Gastrocnemius medialis (tissue), 4 donors: ENCODE measurements around the gene CDCP2. TPM values are rescaled to one million over a fixed set of nuclear protein-coding genes. Genes with fewer than 3 reads are reported as not detected.
A peak's percentile ranks its signal among the peaks of the same experiment; 100 is the strongest.

ENCODE experiments used
- ATAC-seq, 2 donors: fragments of 150-250 bp; one replicate each; pipeline ENCODE4 v1.9.1; 2016
- DNase-seq, 2 donors: peaks; one replicate each; pipeline ENCODE4 v3.0.0-alpha.2; 2019
- H3K27ac ChIP-seq, 4 donors: fragments of 200-600 bp; sonication (generic); 1 replicate in 1 of 4; 2 replicates in 3 of 4; pipeline ENCODE4 v1.5.1; 2016 to 2018; ENCODE audit warnings: mild to moderate bottlenecking in 2 of 4, moderate library complexity in 1 of 4
- H3K27me3 ChIP-seq, 3 donors: fragments of 200-600 bp; sonication (generic) in 2 of 3; 1 replicate in 1 of 3; 2 replicates in 2 of 3; pipeline versions ENCODE4 v1.5.1 to v1.6.0; 2016 to 2019; ENCODE audit warnings: mild to moderate bottlenecking in 1 of 3, moderate library complexity in 1 of 3
- H3K36me3 ChIP-seq, 2 donors: fragments of 200-600 bp; sonication (generic) in 1 of 2; one replicate each; pipeline ENCODE4 v1.5.1; 2017 to 2018
- H3K4me1 ChIP-seq, 2 donors: fragments of 200-600 bp; sonication (generic) in 1 of 2; one replicate each; pipeline ENCODE4 v1.5.1; 2016 to 2017; ENCODE audit warnings: mild to moderate bottlenecking in 2 of 2
- H3K4me3 ChIP-seq, 4 donors: fragments of 200-600 bp; sonication (generic) in 3 of 4; 1 replicate in 1 of 4; 2 replicates in 3 of 4; pipeline ENCODE4 v1.5.1; 2016 to 2019; ENCODE audit warnings: mild to moderate bottlenecking in 2 of 4
- H3K9me3 ChIP-seq, 3 donors: fragments of 200-600 bp; sonication (generic) in 2 of 3; 1 replicate in 1 of 3; 2 replicates in 2 of 3; pipeline ENCODE4 v1.5.1; 2016 to 2019
- CTCF ChIP-seq, 5 experiments: fragments of 450-650 bp in 3 of 5; fragments of 200-600 bp in 2 of 5; sonication (generic) in 2 of 5; IDR thresholded peaks in 4 of 5; conservative IDR thresholded peaks in 1 of 5; 1 replicate in 4 of 5; 2 replicates in 1 of 5; pipeline ENCODE4 v1.5.1; 2016 to 2019; ENCODE audit warnings: antibody characterized with exemption in 5 of 5, mild to moderate bottlenecking in 3 of 5, moderate library complexity in 3 of 5
- POLR2A ChIP-seq, 2 donors: fragments of 450-650 bp; IDR thresholded peaks; one replicate each; pipeline ENCODE4 v1.6.1; 2017; ENCODE audit warnings: antibody characterized with exemption in 2 of 2, mild to moderate bottlenecking in 2 of 2, moderate library complexity in 2 of 2
- in situ Hi-C, 4 donors: fragments of 200-750 bp; cut with MboI; loops; one replicate each; pipeline versions ENCODE4 v1.15.0 to v1.8.0; 2017; ENCODE audit warnings: low sequenced_read_pairs in 4 of 4
- intact Hi-C: fragments of 100-400 bp; cut with DNase I; formaldehyde crosslinking; loops from one replicate; pipeline ENCODE4 v1.15.1; 2023; ENCODE audit warnings: low total_unique reads
- total RNA-seq, 4 donors: library from RNA; depleted of rRNA; stranded (reverse); fragments of >200 nt; gene quantifications; one replicate each; pipeline versions ENCODE4 v1.1.0 to v1.2.3, GENCODE V29; 2016

The CDCP2 gene
- total RNA-seq, 4 donors from 2014 or later: not detected

- in situ Hi-C loops (loop anchor here in 2 of 4 donors (10.0 kb wide), 2 partner anchors 288 to 368 kb away; no protein-coding TSS in a partner anchor), intact Hi-C loops (loop anchor here (1.0 to 5.0 kb wide), 2 partner anchors 27 to 146 kb away; no protein-coding TSS in a partner anchor)
- H3K4me1 ChIP-seq: peaks cover 10 to 11% of the 10 kb centered on the region in 2 donors
Measured at GRCh38 chr1:54126271-54126815, 26.5 kb downstream of the CDCP2 start.

GRCh38 chr1:54125386-54126070 lies 27.3 kb downstream of the CDCP2 start:
- Histone ChIP-seq H3K4me1 (peaks cover 10 to 17% of the 10 kb centered on the region in 2 donors), H3K27me3 (no peaks in the 10 kb centered on the region), H3K36me3 (no peaks in the 10 kb centered on the region), H3K9me3 (no peaks in the 10 kb centered on the region), H3K4me3 (no peak overlapping the region), H3K27ac (peak overlapping the region; percentile 81 to 91 (median 82))
- DNase-seq (peak; percentile 87 to 88), ATAC-seq (peak; percentile 89)
- TF ChIP-seq CTCF (IDR thresholded peaks at IDR 0.05 in 4 of 5, conservative IDR thresholded peaks at IDR 0.05 in 1 of 5) (peak in 4 of 5 experiments; percentile 40 to 63 (median 54)), POLR2A (IDR thresholded peaks at IDR 0.05) (no peak)
- in situ Hi-C loops: loop anchor here in 2 of 4 donors (10.0 kb wide), 2 partner anchors 289 to 369 kb away; no protein-coding TSS in a partner anchor
- intact Hi-C loops: loop anchor here (1.0 to 5.0 kb wide), 4 partner anchors 28 to 363 kb away; no protein-coding TSS in a partner anchor

More at GRCh38 chr1:54126271-54126815, 26.5 kb downstream of the CDCP2 start:
- Histone ChIP-seq H3K27ac (peak overlapping the region; percentile 81 to 91 (median 82)), H3K4me3 (no peak overlapping the region), H3K9me3 (no peaks in the 10 kb centered on the region), H3K27me3 (no peaks in the 10 kb centered on the region), H3K36me3 (no peaks in the 10 kb centered on the region)
- DNase-seq (no peak), ATAC-seq (peak in 1 of 2 donors; percentile 67)
- TF ChIP-seq POLR2A (IDR thresholded peaks at IDR 0.05) (no peak), CTCF (IDR thresholded peaks at IDR 0.05 in 4 of 5, conservative IDR thresholded peaks at IDR 0.05 in 1 of 5) (no peak)

GRCh38 chr1:54124906-54125305 lies 27.9 kb downstream of the CDCP2 start:
- DNase-seq: no peak
- no peak for ATAC-seq
- intact Hi-C loops: loop anchor here (1.0 to 5.0 kb wide), 3 partner anchors 147 to 363 kb away; no protein-coding TSS in a partner anchor
- TF ChIP-seq POLR2A (IDR thresholded peaks at IDR 0.05) (no peak), CTCF (IDR thresholded peaks at IDR 0.05 in 4 of 5, conservative IDR thresholded peaks at IDR 0.05 in 1 of 5) (no peak)
- H3K4me1 ChIP-seq: peaks cover 10 to 17% of the 10 kb centered on the region in 2 donors
- H3K36me3 ChIP-seq: no peaks in the 10 kb centered on the region
- H3K27ac ChIP-seq: peak overlapping the region in 3 of 4 donors; percentile 81 to 91 (median 83)
- no peak overlapping the region for H3K4me3 ChIP-seq
- no peaks in the 10 kb centered on the region for H3K9me3 ChIP-seq
- H3K27me3 ChIP-seq: no peaks in the 10 kb centered on the region
- in situ Hi-C loops: loop anchor here in 3 of 4 donors (5.0 to 25.0 kb wide), 5 partner anchors 282 to 687 kb away; partner anchors contain the start of genes SSBP3 (in 1 of the 3) and TTC22 (in 1 of the 3)

- Histone ChIP-seq H3K27me3 (no peaks in the 10 kb centered on the region), H3K9me3 (no peaks in the 10 kb centered on the region), H3K4me1 (peaks cover 10 to 17% of the 10 kb centered on the region in 2 donors), H3K36me3 (no peaks in the 10 kb centered on the region), H3K4me3 (no peak overlapping the region), H3K27ac (peak overlapping the region in 1 of 4 donors; percentile 83)
- in situ Hi-C loops (loop anchor here in 3 of 4 donors (5.0 to 25.0 kb wide), 5 partner anchors 283 to 688 kb away; partner anchors contain the start of genes SSBP3 (in 1 of the 3) and TTC22 (in 1 of the 3)), intact Hi-C loops (loop anchor here (2.0 kb wide), 1 partner anchor 284 kb away; no protein-coding TSS in a partner anchor)
- TF ChIP-seq POLR2A (IDR thresholded peaks at IDR 0.05) (no peak), CTCF (IDR thresholded peaks at IDR 0.05 in 4 of 5, conservative IDR thresholded peaks at IDR 0.05 in 1 of 5) (no peak)
- no peak for ATAC-seq
- DNase-seq: no peak
Measured at GRCh38 chr1:54124472-54124871, 28.3 kb downstream of the CDCP2 start.
